Endothelial cell of umbilical vein (primary cell): ENCODE data around the gene RTBDN. TPM values are rescaled to one million over a fixed set of nuclear protein-coding genes. Genes with fewer than 3 reads are reported as not detected.

Experiments used
- BruUV-seq: library from RNA; stranded (reverse); fragments of 400-500 nt; replicated peaks from 2 replicates; lab custom pipeline; 2021; lab: Mats Ljungman, UMichigan
- CTCF ChIA-PET: fragments of 300-600, 350-600 bp; sonication (Branson Sonifier 250); formaldehyde crosslinking; loops from one replicate; lab custom pipeline; 2021; ENCODE audit warnings: antibody characterized with exemption, inconsistent platforms; lab: Charles Lee
- POLR2A ChIA-PET: fragments of 300-600, 350-600 bp; sonication (Branson Sonifier 250); formaldehyde crosslinking; loops from one replicate; lab custom pipeline; 2021; ENCODE audit warnings: antibody characterized with exemption, inconsistent platforms; lab: Charles Lee
- DNase-seq: peaks from one replicate; pipeline ENCODE4 v3.0.0-alpha.2; 2011; ENCODE audit warnings: low read depth, low spot score
- FAIRE-seq: peaks from 2 replicates; lab custom pipeline; 2011; peaks lifted over from hg19 to GRCh38; lab: Jason Lieb, UNC
- H2AFZ ChIP-seq: 2 replicates; pipeline ENCODE4 v1.6.0; 2012; ENCODE audit warnings: low read depth, low read length, control low read depth, inconsistent platforms
- H3K27ac ChIP-seq: 2 replicates; pipeline ENCODE4 v1.5.1; 2011; ENCODE audit warnings: low read depth, mild to moderate bottlenecking, control low read depth, low read length, moderate library complexity; ENCODE audit not compliant: insufficient read depth
- H3K27me3 ChIP-seq, 2 experiments: 2 replicates each; pipeline versions ENCODE4 v1.6.0 to v1.6.1; 2011; ENCODE audit warnings: low read length in 2 of 2, mixed read lengths in 1 of 2; ENCODE audit not compliant: control insufficient read depth in 2 of 2, insufficient read depth in 2 of 2
- H3K36me3 ChIP-seq, 2 experiments: 2 replicates in 1 of 2; 3 replicates in 1 of 2; pipeline ENCODE4 v1.5.1; 2011; ENCODE audit warnings: low read length in 2 of 2, mild to moderate bottlenecking in 1 of 2, moderate library complexity in 1 of 2; ENCODE audit not compliant: control insufficient read depth in 2 of 2, insufficient read depth in 2 of 2; ENCODE audit errors: extremely low read depth in 1 of 2
- H3K4me1 ChIP-seq: 3 replicates; pipeline ENCODE4 v1.5.1; 2011; ENCODE audit warnings: mild to moderate bottlenecking, low read length; ENCODE audit not compliant: control insufficient read depth, insufficient read depth; ENCODE audit errors: extremely low read depth
- H3K4me2 ChIP-seq: 2 replicates; pipeline ENCODE4 v1.6.1; 2011; ENCODE audit warnings: low read length, control low read depth, mixed read lengths; ENCODE audit not compliant: insufficient read depth
- H3K4me3 ChIP-seq, 3 experiments: fragments of 200-600 bp in 1 of 3; sonication (generic), shearing (Covaris generic) in 1 of 3; replicated peaks in 1 of 3; 2 replicates each; pipeline ENCODE4 v1.5.1; 2011 to 2016; ENCODE audit warnings: control low read depth in 3 of 3, low read length in 3 of 3, mild to moderate bottlenecking in 2 of 3, inconsistent platforms in 1 of 3, low read depth in 1 of 3, moderate library complexity in 1 of 3; ENCODE audit not compliant: insufficient read depth in 1 of 3
- H3K79me2 ChIP-seq: 2 replicates; pipeline ENCODE4 v1.6.0; 2012; ENCODE audit warnings: low read length, inconsistent platforms; ENCODE audit not compliant: control insufficient read depth, insufficient read depth
- H3K9ac ChIP-seq: replicated peaks from 2 replicates; pipeline ENCODE3; 2011; ENCODE audit warnings: low read length, control low read depth; ENCODE audit not compliant: insufficient read depth; ENCODE audit errors: extremely low read depth
- H3K9me1 ChIP-seq: replicated peaks from 3 replicates; pipeline ENCODE4 v1.6.0; 2011; ENCODE audit warnings: mild to moderate bottlenecking, low read length; ENCODE audit not compliant: control insufficient read depth, insufficient read depth; ENCODE audit errors: extremely low read depth
- H3K9me3 ChIP-seq: replicated peaks from 2 replicates; pipeline ENCODE4 v1.5.1; 2012; ENCODE audit warnings: low read length, inconsistent platforms; ENCODE audit not compliant: control insufficient read depth, insufficient read depth
- H4K20me1 ChIP-seq: replicated peaks from 2 replicates; pipeline ENCODE3; 2011; ENCODE audit warnings: mild to moderate bottlenecking, low read length; ENCODE audit not compliant: control insufficient read depth, insufficient read depth; ENCODE audit errors: extremely low read depth
- GATA2 ChIP-seq: IDR thresholded peaks from 2 replicates; pipeline ENCODE4 v1.7.0; 2011; ENCODE audit warnings: low read depth, mild to moderate bottlenecking, moderate library complexity, mixed read lengths, low read length; ENCODE audit not compliant: insufficient read length, insufficient read depth
- JUN ChIP-seq: IDR thresholded peaks from 2 replicates; pipeline ENCODE4 v1.6.1; 2011; ENCODE audit warnings: borderline replicate concordance, low read depth; ENCODE audit not compliant: insufficient read length, insufficient read depth
- MAX ChIP-seq: IDR thresholded peaks from 2 replicates; pipeline ENCODE4 v1.6.1; 2011; ENCODE audit not compliant: insufficient read depth, insufficient read length
- MYC ChIP-seq: IDR thresholded peaks from one replicate; pipeline ENCODE4 v1.6.1; 2011; ENCODE audit warnings: mild to moderate bottlenecking, low read depth, low read length
- POLR2AphosphoS5 ChIP-seq: IDR thresholded peaks from 2 replicates; pipeline ENCODE4 v1.6.1; 2012; ENCODE audit warnings: low read depth, mild to moderate bottlenecking, control low read depth, low read length, moderate library complexity; ENCODE audit not compliant: insufficient read depth
- dilution Hi-C: fragments of 300-500 bp; cut with MboI; formaldehyde crosslinking; loops from one replicate; pipeline ENCODE4 v1.15.0; 2019; ENCODE audit warnings: low sequenced_read_pairs; ENCODE audit not compliant: extremely low pct_ligation_motif_present
- intact Hi-C: fragments of 100-400 bp; cut with micrococcal nuclease; formaldehyde crosslinking; loops from one replicate; pipeline ENCODE4 v1.10.0; 2022
- polyA plus RNA-seq, 4 experiments: library from polyadenylated mRNA; depleted of rRNA in 3 of 4; stranded (reverse) in 3 of 4; unstranded in 1 of 4; fragments of >200 nt; gene quantifications; 2 replicates each; pipeline versions ENCODE4 v1.2.1 to v1.2.3, GENCODE V29; 2011 to 2012; ENCODE audit warnings: missing spikeins in 1 of 4
- total RNA-seq: library from RNA; stranded (reverse); gene quantifications from 2 replicates; pipeline ENCODE4 v1.2.3, GENCODE V29; 2021
- TF ChIP-seq, protein P1 (sequence below), 2 donors: IDR thresholded peaks; 1 replicate in 1 of 2; 2 replicates in 1 of 2; pipeline ENCODE4 v1.5.1; 2011; ENCODE audit warnings: low read length in 2 of 2, mild to moderate bottlenecking in 2 of 2, moderate library complexity in 2 of 2, control low read depth in 1 of 2, inconsistent platforms in 1 of 2, low read depth in 1 of 2; ENCODE audit not compliant: insufficient read depth in 1 of 2; ENCODE audit errors: extremely low read depth in 1 of 2

RTBDN gene
- total and polyA plus RNA-seq, 2 donors (not counting 3 experiments of a cell fraction or from before 2014, with no cell fraction given): not detected

- Histone ChIP-seq H3K9me1 (no peaks in the 10 kb centered on the region), H3K9ac (no peak overlapping the region), H3K4me2 (no peak overlapping the region), H3K27me3 (no peaks in the 10 kb centered on the region), H4K20me1 (no peaks in the 10 kb centered on the region), H3K4me3 (no peak overlapping the region), H3K36me3 (peaks cover 0 to 12% of the 10 kb centered on the region in 2 experiments), H3K4me1 (peaks cover 21% of the 10 kb centered on the region), H2AFZ (no peak overlapping the region), H3K79me2 (peaks cover 23% of the 10 kb centered on the region), H3K9me3 (no peaks in the 10 kb centered on the region), H3K27ac (no peak overlapping the region)
- ChIA-PET CTCF (interaction anchor here (0.6 to 13.8 kb wide), 6 partner anchors 15 to 82 kb away, joined by 3 to 524 read pairs (median 22); partner anchors contain the start of gene HOOK2), POLR2A (interaction anchor here (1.1 to 1.4 kb wide), 2 partner anchors 19 to 31 kb away, joined by 4 read pairs; no protein-coding TSS in a partner anchor)
- no TSS peak for BruUV-seq
- FAIRE-seq (no peak), DNase-seq (no peak)
- intact Hi-C loops (loop anchor here (2.0 kb wide), 2 partner anchors 80 to 116 kb away; partner anchors contain the start of gene DHPS), dilution Hi-C loops (no loop called here)
- no peak for TF ChIP-seq GATA2
- TF ChIP-seq MYC: no peak
- no peak for TF ChIP-seq POLR2AphosphoS5
- no peak for TF ChIP-seq JUN
Measured at GRCh38 chr19:12797141-12797587, 37.2 kb downstream of the RTBDN start.

- Histone ChIP-seq H2AFZ (no peak overlapping the region), H3K9ac (no peak overlapping the region), H3K4me1 (peaks cover 18% of the 10 kb centered on the region), H3K27me3 (no peaks in the 10 kb centered on the region), H3K9me3 (no peaks in the 10 kb centered on the region), H3K27ac (no peak overlapping the region), H3K79me2 (peaks cover 27% of the 10 kb centered on the region), H4K20me1 (no peaks in the 10 kb centered on the region), H3K36me3 (peaks cover 0 to 12% of the 10 kb centered on the region in 2 experiments), H3K9me1 (no peaks in the 10 kb centered on the region), H3K4me2 (no peak overlapping the region), H3K4me3 (no peak overlapping the region)
- TF ChIP-seq MAX: no peak
- TF ChIP-seq, protein P1, sequence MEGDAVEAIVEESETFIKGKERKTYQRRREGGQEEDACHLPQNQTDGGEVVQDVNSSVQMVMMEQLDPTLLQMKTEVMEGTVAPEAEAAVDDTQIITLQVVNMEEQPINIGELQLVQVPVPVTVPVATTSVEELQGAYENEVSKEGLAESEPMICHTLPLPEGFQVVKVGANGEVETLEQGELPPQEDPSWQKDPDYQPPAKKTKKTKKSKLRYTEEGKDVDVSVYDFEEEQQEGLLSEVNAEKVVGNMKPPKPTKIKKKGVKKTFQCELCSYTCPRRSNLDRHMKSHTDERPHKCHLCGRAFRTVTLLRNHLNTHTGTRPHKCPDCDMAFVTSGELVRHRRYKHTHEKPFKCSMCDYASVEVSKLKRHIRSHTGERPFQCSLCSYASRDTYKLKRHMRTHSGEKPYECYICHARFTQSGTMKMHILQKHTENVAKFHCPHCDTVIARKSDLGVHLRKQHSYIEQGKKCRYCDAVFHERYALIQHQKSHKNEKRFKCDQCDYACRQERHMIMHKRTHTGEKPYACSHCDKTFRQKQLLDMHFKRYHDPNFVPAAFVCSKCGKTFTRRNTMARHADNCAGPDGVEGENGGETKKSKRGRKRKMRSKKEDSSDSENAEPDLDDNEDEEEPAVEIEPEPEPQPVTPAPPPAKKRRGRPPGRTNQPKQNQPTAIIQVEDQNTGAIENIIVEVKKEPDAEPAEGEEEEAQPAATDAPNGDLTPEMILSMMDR (IDR thresholded peaks at IDR 0.05; ENCODE audit: extremely low read depth in 1 of 2, insufficient read depth in 1 of 2, low read depth in 1 of 2, low read length in 2 of 2): peak; percentile 89 to 90
- DNase-seq: peak; percentile 80
- BruUV-seq: no TSS peak
- dilution Hi-C loops (no loop called here), intact Hi-C loops (loop anchor here (1.0 to 2.0 kb wide), 6 partner anchors 19 to 116 kb away; partner anchors contain the start of gene DHPS)
- peak; percentile 97 for FAIRE-seq
- POLR2A ChIA-PET: interaction anchor here (1.0 to 1.1 kb wide), 3 partner anchors 19 to 31 kb away, joined by 3 to 7 read pairs (median 4); no protein-coding TSS in a partner anchor
- CTCF ChIA-PET: interaction anchor here (0.6 to 13.8 kb wide), 13 partner anchors 9 to 165 kb away, joined by 3 to 524 read pairs (median 5); partner anchors contain the start of gene HOOK2
Measured at GRCh38 chr19:12796146-12797071, 38.0 kb downstream of the RTBDN start.
